NT2/D1 (cell line): ENCODE measurements around the gene ZNF804B.

Experiments
- SUZ12 ChIP-seq: IDR thresholded peaks from 2 replicates; pipeline ENCODE4 v1.6.1; 2011; ENCODE audit not compliant: insufficient read length, insufficient read depth; ENCODE audit errors: extremely low read depth
- YY1 ChIP-seq: IDR thresholded peaks from 2 replicates; pipeline ENCODE4 v1.6.1; 2011; ENCODE audit not compliant: insufficient read length, insufficient read depth
- ZNF274 ChIP-seq: IDR thresholded peaks from 2 replicates; pipeline ENCODE4 v1.6.1; 2011; ENCODE audit warnings: mild to moderate bottlenecking, low read depth, low read length

GRCh38 chr7:88835147-88835728, 75.7 kb downstream of the ZNF804B start:
- TF ChIP-seq YY1 (no peak), ZNF274 (no peak), SUZ12 (no peak)
